ENCODE measurements around the gene CSTA.
"Not testable (repeated sequence)": the region's sequence is repeated elsewhere in the genome, so short reads cannot be mapped to it uniquely, and the experiment has no call there.

The CSTA gene

DNA sequence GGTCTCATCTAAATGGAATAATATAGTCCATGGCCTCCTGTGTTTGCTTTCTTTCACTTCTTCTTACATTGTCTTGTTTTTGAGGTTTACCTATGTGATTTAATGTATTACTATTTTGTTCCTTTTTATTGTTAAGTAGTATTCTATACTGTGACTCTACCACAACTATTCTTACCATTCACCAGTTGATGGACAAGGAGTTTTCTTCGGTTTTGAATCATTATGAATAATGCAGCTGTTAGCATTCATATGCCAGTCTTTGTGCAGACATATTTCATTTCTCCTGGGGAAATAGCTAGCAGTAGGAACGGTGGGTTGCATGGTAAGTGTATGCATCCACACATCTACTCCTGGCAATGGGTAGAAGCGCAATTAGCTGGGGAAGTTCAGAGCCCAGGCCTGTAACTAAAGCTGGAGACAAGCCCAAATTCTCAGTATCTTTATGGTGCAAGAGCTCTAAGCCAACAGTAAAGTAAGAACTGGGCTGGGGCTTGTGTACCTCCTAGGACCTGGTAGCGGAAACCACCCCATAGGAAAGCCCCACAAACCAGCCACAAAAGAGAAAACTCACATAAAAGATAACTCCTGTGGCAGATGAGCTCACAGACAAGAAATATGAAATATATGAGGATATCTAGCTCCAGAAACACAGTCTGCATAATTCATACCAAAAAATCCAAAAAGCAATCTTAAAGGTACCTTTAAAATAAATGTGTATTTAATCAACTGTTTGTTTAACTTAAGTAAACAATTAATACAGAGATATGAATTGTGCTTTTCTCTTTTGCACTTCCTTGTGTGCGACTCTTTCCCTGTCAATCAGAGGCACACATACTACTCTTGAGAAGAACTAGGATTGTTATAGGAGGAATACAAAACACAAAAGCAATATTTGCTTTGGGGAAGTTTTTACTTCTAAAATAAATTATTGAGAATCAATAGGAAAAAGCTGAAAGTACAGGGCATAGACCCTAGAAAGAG is 2.7 kb upstream of the CSTA start:
- DNase-seq (ENCODE audit: low read depth), result no peak

DNA sequence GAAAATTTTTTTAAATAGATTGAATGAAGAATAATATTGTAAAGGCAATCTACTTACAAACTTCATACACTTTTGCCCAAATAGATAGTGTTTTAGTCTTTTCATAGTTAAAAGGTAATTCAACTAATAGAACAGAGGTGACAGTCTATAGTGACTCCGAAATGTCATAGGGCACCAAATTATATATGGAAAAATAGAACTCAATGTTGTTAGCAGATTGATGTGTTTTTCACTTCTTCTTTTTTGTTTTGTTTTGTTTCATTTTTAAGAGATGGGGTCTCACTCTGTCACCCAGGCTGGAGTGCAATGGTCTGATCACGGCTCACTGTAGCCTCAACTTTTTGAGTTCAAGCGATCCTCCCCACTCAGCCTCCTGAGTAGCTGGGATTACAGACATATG is 721 bp downstream of the CSTA start:
- no peak for DNase-seq (ENCODE audit: low read depth)

GRCh38 chr3:122331886-122332285 is 6.8 kb downstream of the CSTA start:
- no peak for DNase-seq (ENCODE audit: low read depth)

DNA sequence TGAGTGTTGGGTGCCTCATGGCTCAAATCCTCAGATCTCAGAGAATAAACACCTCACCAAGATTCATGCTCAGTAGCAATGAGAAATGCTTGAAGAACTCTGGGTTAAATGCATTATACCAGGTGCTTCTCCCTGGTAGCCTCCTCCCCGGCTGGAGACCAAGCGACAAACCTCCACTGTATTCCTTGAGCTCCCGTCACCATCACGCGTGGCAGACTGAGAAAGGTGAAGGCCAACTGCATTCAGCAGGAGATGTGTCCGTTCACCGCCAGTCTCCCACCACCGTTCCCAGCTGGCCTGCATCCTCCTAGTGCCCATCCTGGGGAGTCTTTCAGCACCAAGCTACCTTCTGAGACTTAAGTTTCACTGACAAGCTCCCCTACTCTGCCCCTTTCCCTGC is 7.5 kb downstream of the CSTA start:
- DNase-seq (ENCODE audit: low read depth), result no peak

GRCh38 chr3:122342803-122343202 is 17.8 kb downstream of the CSTA start:
- no peak for DNase-seq (ENCODE audit: low read depth)

DNA sequence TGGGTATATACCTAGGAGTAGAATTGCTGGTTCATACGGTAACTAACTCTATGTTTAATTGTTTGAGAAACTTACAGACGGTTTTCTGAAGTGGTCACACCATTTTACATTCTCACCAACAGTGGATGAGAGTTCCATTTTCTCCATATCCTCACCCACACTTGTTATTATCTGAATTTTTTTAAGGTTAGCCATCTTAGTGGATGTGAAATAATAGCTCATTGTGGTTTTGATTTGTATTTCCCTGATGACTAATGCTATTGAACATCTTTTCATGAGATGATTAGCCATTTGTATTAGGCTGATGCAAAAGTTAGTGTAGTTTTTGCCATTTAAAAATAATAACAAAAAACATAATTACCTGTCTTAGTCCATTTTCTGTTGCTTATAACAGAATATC is 18.6 kb downstream of the CSTA start:
- no peak for DNase-seq (ENCODE audit: low read depth)

DNA sequence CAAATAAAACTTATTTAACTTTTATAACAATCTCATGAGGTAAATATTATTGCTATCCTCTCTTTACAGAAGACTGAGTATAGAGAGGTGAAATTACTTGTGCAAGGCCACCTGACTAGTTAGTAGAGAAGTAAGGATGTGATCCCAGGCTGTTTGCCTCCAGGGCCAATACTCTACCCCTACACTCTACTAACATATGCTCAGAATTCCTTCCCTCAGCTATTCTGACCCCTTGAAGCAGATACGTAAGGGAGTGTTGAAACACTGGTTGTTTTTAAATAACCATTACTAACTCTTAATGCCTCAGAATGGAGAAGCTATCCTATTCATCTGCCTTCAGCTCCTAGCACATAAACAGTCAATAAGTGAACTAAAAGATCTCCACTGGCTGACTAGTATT is 24.1 kb downstream of the CSTA start:
- DNase-seq (ENCODE audit: low read depth), result no peak

- DNase-seq (ENCODE audit: low read depth), result no peak
Measured at GRCh38 chr3:122350814-122351418, 25.9 kb downstream of the CSTA start.

DNA sequence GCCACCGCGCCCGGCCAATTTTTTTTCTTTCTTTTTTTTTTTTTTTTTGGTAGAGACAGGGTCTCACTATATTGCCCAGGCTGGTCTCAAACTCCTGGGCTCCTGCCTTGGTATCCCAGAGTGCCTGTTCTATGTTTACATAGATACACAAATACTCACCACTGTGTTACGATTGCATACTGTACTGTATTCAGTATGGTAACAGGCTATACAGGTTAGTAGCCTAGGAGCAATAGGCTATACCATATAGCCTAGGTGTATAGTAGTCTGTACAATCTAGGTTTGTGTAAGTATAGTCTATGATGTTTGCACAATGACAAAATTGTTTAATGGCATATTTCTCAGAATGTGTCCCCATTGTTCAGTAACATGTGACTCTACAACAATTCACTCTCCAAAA is 26.6 kb downstream of the CSTA start:
- no peak for DNase-seq (ENCODE audit: low read depth)

- no peak for DNase-seq (ENCODE audit: low read depth)
Measured at GRCh38 chr3:122353215-122353614, 28.2 kb downstream of the CSTA start.

DNA sequence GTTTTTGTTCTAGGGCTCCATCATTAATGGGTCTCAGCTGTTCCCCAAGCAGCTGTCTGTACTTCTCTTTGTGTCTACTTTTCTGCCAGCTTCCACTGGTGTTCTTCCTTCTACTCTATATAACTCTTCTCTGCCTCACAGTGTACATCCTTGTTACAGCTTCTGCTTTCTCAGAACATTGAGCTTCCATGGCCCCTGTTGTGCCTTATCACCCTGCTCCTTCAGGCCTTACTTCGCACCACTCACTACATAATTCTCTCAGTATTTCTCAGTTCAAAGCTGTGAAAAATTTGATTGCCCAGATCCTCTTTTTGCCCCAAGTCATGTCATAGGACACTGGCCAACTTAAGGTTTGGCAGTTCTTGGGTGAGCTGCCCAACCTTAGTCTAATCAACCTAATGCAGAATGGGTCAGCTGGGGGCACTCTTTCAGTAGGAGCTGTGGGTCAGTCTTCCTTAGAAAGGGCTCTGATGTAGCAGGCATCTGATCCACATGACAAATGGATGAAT is 28.9 kb downstream of the CSTA start:
- DNase-seq (ENCODE audit: low read depth), result no peak

- no peak for DNase-seq (ENCODE audit: low read depth)
Measured at GRCh38 chr3:122355612-122356011, 30.6 kb downstream of the CSTA start.

DNA sequence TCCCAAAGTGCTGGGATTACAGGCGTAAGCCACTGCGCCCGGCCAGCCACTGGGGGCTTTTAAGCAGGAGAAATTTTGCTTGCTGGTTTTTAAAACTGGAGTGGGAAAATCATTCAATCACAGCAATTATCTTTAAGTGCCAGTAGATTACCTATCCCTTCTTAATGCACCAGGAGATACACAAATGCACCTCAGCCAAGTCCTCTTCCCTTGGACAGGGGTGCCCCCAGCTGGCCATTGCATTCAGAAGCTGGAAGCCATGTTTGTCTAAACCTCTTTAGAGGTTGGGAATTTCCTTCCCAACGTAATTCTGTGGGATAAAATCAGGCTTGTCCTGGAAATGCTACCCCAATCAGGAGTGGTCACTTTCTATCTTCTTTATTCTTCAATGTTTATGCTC is 31.4 kb downstream of the CSTA start:
- no peak for DNase-seq (ENCODE audit: low read depth)

DNA sequence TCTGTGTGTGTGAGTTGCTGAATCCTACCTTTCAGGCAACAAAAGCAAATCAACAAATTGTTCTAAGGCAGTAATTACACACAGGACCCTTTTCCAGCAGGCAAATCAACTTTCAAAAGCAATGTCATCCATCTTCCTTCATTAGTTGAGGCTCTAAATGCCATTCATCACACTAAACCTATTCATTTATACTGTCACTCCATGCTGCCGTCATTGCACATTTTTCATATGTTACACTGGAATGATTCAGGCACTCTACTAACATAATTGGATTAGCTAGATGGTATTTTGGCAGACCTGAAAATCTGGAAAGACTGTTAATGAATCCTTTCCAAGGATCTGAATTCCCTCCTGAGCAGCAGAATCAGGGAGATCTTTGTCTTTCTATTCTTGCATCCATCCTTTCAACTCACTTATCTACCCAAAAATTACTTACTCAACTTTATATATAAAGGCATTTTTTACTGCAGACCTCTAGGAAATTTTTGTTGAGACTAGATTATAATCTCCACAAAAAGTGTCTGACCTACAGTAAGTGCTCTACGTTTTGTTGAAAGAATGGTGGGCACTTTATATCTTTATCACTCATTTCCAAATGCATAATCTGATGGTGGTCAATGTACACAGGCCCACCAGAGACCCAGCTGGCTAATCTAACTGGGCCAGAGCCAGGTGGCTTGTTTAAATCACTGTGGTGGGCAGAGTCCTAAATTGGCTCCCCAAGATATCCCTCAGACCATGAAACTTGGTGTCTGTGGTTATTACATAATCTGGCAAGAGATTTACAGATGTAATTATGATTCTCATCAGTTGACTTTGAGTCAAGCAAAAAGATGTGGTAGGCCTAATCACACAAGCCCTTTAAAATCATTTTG is 33.0 kb downstream of the CSTA start:
- DNase-seq (ENCODE audit: low read depth), result no peak

DNA sequence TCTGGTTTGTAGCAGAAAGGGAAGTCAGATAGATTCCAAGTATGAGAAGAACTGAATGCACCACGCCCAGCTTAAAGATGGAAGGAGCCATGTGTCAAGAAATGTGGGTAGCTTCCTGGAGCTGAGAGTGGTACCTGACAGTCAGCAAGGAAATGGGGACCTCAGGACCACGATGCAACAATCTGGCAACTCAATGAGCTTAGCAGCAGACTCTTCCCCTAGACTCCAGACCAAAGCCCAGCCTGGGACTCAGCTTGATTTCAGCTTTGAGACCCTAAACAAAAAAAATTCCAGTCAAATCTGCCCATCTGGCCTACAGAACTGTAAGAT is 33.6 kb downstream of the CSTA start:
- DNase-seq (ENCODE audit: low read depth), result no peak

DNA sequence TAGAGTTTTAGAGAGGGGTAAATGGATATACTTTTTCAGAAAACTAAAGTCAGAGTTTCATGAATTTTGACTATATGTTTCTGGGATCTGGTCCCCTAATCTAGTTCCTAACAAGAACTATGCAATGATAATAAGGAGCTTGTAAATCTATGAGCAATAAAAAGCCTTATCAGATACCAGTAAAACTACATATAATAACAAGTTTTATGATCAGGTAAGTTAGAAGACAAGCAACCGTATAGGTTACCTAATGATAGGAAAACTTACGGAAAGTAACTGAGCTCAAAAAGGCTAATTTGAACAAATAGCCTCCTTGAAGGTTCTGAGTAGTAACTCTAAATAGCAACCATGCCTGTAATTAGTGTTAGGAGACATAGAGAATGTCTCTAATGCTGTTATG is 37.0 kb downstream of the CSTA start:
- no peak for DNase-seq (ENCODE audit: low read depth)

DNA sequence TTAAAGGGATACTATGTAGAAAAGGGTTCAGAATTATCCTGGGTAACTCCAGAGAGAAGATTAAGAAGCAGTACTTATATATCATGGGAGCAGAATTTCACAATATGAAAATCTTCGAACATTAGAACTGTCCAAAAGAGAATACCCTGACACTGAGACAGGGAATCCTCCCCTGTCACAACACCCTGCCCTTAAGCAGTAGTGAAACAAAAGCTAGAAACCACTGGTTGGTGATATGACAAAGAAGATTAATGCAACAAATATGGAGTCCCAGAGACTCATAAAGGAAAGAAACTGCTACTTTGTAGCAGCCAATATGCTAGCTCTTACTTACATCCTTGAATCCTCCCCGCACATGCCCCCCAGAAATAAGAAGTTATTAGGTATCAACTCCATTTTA is 39.4 kb downstream of the CSTA start:
- DNase-seq (ENCODE audit: low read depth), result no peak

- DNase-seq (ENCODE audit: low read depth), result no peak
Measured at GRCh38 chr3:122365073-122365472, 40.0 kb downstream of the CSTA start.

GRCh38 chr3:122365582-122366378 is 40.7 kb downstream of the CSTA start:
- DNase-seq (ENCODE audit: low read depth), result not testable (repeated sequence)

GRCh38 chr3:122366379-122366749 is 41.3 kb downstream of the CSTA start:
- no peak for DNase-seq (ENCODE audit: low read depth)

- DNase-seq (ENCODE audit: low read depth), result no peak
Measured at GRCh38 chr3:122374034-122374433, 49.0 kb downstream of the CSTA start.

GRCh38 chr3:122377975-122378374 is 52.9 kb downstream of the CSTA start:
- no peak for DNase-seq (ENCODE audit: low read depth)
